IMR-90 (cell line): ENCODE data around the gene PZP. TPM values are rescaled to one million over a fixed set of nuclear protein-coding genes. Genes with fewer than 3 reads are reported as not detected.

Source experiments
- ATAC-seq: fragments of 200-7000 bp; cut with Tn5 transposase; 2 replicates; pipeline ENCODE4 v1.9.1; 2020; ENCODE audit warnings: low read depth, mild to moderate bottlenecking, moderate library complexity
- BruUV-seq: library from RNA; stranded (reverse); fragments of 400-500 nt; replicated peaks from 2 replicates; lab custom pipeline; 2021; lab: Mats Ljungman, UMichigan
- CTCF ChIA-PET: fragments of 300-600 bp; formaldehyde crosslinking; extraction: SDS; loops from one replicate; lab custom pipeline; 2021; ENCODE audit warnings: antibody characterized with exemption; lab: Yijun Ruan, JAX
- POLR2A ChIA-PET: fragments of 300-600 bp; sonication (Branson Sonifier 250); formaldehyde crosslinking; loops from one replicate; lab custom pipeline; 2022; ENCODE audit warnings: antibody characterized with exemption; ENCODE audit not compliant: unreplicated experiment; lab: Charles Lee
- DNase-seq: peaks from one replicate; pipeline ENCODE4 v3.0.0; 2013
- H2AFZ ChIP-seq: replicated peaks from 2 replicates; pipeline ENCODE3; 2013; ENCODE audit warnings: low read length, mild to moderate bottlenecking; ENCODE audit not compliant: poor library complexity
- H2AK5ac ChIP-seq: 2 replicates; pipeline ENCODE4 v1.6.1; 2013; ENCODE audit warnings: low read depth, low read length, inconsistent platforms
- H2AK9ac ChIP-seq: replicated peaks from 2 replicates; pipeline ENCODE3; 2013; ENCODE audit warnings: mild to moderate bottlenecking, low read depth, low read length, moderate library complexity; ENCODE audit not compliant: poor library complexity
- H2BK120ac ChIP-seq: 2 replicates; pipeline ENCODE4 v1.6.1; 2013; ENCODE audit warnings: low read depth, low read length, inconsistent platforms
- H2BK15ac ChIP-seq: 3 replicates; pipeline ENCODE4 v1.6.1; 2013; ENCODE audit warnings: low read depth, low read length, inconsistent platforms
- H2BK20ac ChIP-seq: 2 replicates; pipeline ENCODE4 v1.6.1; 2013; ENCODE audit warnings: low read depth, mild to moderate bottlenecking, inconsistent platforms, low read length, moderate library complexity
- H2BK5ac ChIP-seq: 2 replicates; pipeline ENCODE4 v1.6.1; 2013; ENCODE audit warnings: mild to moderate bottlenecking, low read depth, low read length, inconsistent platforms; ENCODE audit not compliant: poor library complexity, severe bottlenecking
- H3K14ac ChIP-seq: replicated peaks from 2 replicates; pipeline ENCODE4 v1.6.1; 2013; ENCODE audit warnings: low read depth, low read length, inconsistent platforms
- H3K18ac ChIP-seq: 2 replicates; pipeline ENCODE4 v1.6.1; 2013; ENCODE audit warnings: low read depth, low read length, control low read depth
- H3K23ac ChIP-seq: 2 replicates; pipeline ENCODE4 v1.6.1; 2013; ENCODE audit warnings: low read depth, low read length, inconsistent platforms
- H3K27ac ChIP-seq: 2 replicates; pipeline ENCODE4 v1.5.1; 2013; ENCODE audit warnings: mild to moderate bottlenecking, control low read depth, low read length; ENCODE audit not compliant: insufficient read depth
- H3K27me3 ChIP-seq: 2 replicates; pipeline ENCODE4 v1.6.1; 2013; ENCODE audit warnings: low read length; ENCODE audit not compliant: control insufficient read depth, insufficient read depth
- H3K36me3 ChIP-seq: 2 replicates; pipeline ENCODE4 v1.6.1; 2013; ENCODE audit warnings: low read length, mixed read lengths; ENCODE audit not compliant: control insufficient read depth, insufficient read depth
- H3K4ac ChIP-seq: 2 replicates; pipeline ENCODE4 v1.6.1; 2013; ENCODE audit warnings: low read depth, low read length, inconsistent platforms
- H3K4me1 ChIP-seq: 2 replicates; pipeline ENCODE4 v1.6.1; 2013; ENCODE audit warnings: low read length, mixed read lengths; ENCODE audit not compliant: control insufficient read depth, insufficient read depth
- H3K4me2 ChIP-seq: 2 replicates; pipeline ENCODE4 v1.6.1; 2013; ENCODE audit warnings: low read depth, mild to moderate bottlenecking, control low read depth, low read length, moderate library complexity
- H3K4me3 ChIP-seq: 2 replicates; pipeline ENCODE4 v1.5.1; 2013; ENCODE audit warnings: low read depth, mild to moderate bottlenecking, control low read depth, low read length, moderate library complexity; ENCODE audit not compliant: insufficient read depth
- H3K56ac ChIP-seq: 2 replicates; pipeline ENCODE4 v1.6.1; 2013; ENCODE audit warnings: low read length, inconsistent platforms; ENCODE audit not compliant: insufficient read depth; ENCODE audit errors: extremely low read depth
- H3K79me1 ChIP-seq, 2 experiments: 2 replicates each; pipeline ENCODE4 v1.6.1; 2013; ENCODE audit warnings: low read length in 2 of 2, inconsistent platforms in 1 of 2, low read depth in 1 of 2
- H3K9ac ChIP-seq: 2 replicates; pipeline ENCODE4 v1.6.1; 2013; ENCODE audit warnings: low read depth, low read length, control low read depth
- H3K9me1 ChIP-seq: 2 replicates; pipeline ENCODE4 v1.6.1; 2013; ENCODE audit warnings: low read length, inconsistent platforms; ENCODE audit not compliant: insufficient read depth
- H3K9me3 ChIP-seq: 2 replicates; pipeline ENCODE4 v1.6.1; 2013; ENCODE audit warnings: low read length; ENCODE audit not compliant: control insufficient read depth, insufficient read depth
- H4K20me1 ChIP-seq: 2 replicates; pipeline ENCODE4 v1.6.1; 2013; ENCODE audit warnings: low read length, inconsistent platforms; ENCODE audit not compliant: insufficient read depth
- H4K5ac ChIP-seq: 2 replicates; pipeline ENCODE4 v1.6.1; 2013; ENCODE audit warnings: mild to moderate bottlenecking, low read depth, low read length, control low read depth
- H4K8ac ChIP-seq, 2 experiments: 2 replicates each; pipeline ENCODE4 v1.6.1; 2013; ENCODE audit warnings: low read depth in 2 of 2, low read length in 2 of 2, control low read depth in 1 of 2, inconsistent platforms in 1 of 2
- H4K91ac ChIP-seq: 2 replicates; pipeline ENCODE4 v1.6.1; 2013; ENCODE audit warnings: low read depth, low read length, inconsistent platforms; ENCODE audit not compliant: insufficient read depth
- BHLHE40 ChIP-seq: fragments of 150-350 bp; IDR thresholded peaks from 2 replicates; pipeline ENCODE4 v1.6.1; 2016; ENCODE audit warnings: mild to moderate bottlenecking, low read depth, low read length
- CEBPB ChIP-seq: IDR thresholded peaks from 2 replicates; pipeline ENCODE4 v1.6.1; 2012; ENCODE audit warnings: low read depth, low read length, improper control_type of control experiment
- CHD1 ChIP-seq: IDR thresholded peaks from 2 replicates; pipeline ENCODE4 v1.6.1; 2012; ENCODE audit warnings: low read depth, low read length, improper control_type of control experiment
- FOS ChIP-seq: fragments of 150-350 bp; IDR thresholded peaks from 2 replicates; pipeline ENCODE4 v1.6.1; 2016; ENCODE audit warnings: low read depth, low read length
- MAFK ChIP-seq: IDR thresholded peaks from 2 replicates; pipeline ENCODE4 v1.6.1; 2012; ENCODE audit warnings: low read depth, low read length, improper control_type of control experiment
- MAZ ChIP-seq: IDR thresholded peaks from 2 replicates; pipeline ENCODE4 v1.6.1; 2012; ENCODE audit warnings: low read depth, mild to moderate bottlenecking, low read length, improper control_type of control experiment, moderate library complexity, borderline replicate concordance
- MXI1 ChIP-seq: IDR thresholded peaks from 2 replicates; pipeline ENCODE4 v1.6.1; 2012; ENCODE audit warnings: low read depth, mild to moderate bottlenecking, low read length, moderate library complexity, borderline replicate concordance
- NFE2L2 ChIP-seq: fragments of 150-350 bp; IDR thresholded peaks from 2 replicates; pipeline ENCODE4 v1.6.1; 2016; ENCODE audit warnings: low read depth, mild to moderate bottlenecking, low read length
- POLR2A ChIP-seq: IDR thresholded peaks from 2 replicates; pipeline ENCODE4 v1.6.1; 2012; ENCODE audit warnings: mild to moderate bottlenecking, low read depth, low read length
- RAD21 ChIP-seq: IDR thresholded peaks from 2 replicates; pipeline ENCODE4 v1.6.1; 2012; ENCODE audit warnings: low read length, improper control_type of control experiment
- RCOR1 ChIP-seq: IDR thresholded peaks from 2 replicates; pipeline ENCODE4 v1.6.1; 2012; ENCODE audit warnings: mild to moderate bottlenecking, low read length, improper control_type of control experiment; ENCODE audit not compliant: insufficient replicate concordance
- RFX5 ChIP-seq: IDR thresholded peaks from 2 replicates; pipeline ENCODE4 v1.8.0; 2012; ENCODE audit warnings: low read depth, mild to moderate bottlenecking, low read length, moderate library complexity
- SMC3 ChIP-seq: fragments of 150-350 bp; IDR thresholded peaks from 2 replicates; pipeline ENCODE4 v1.6.1; 2016; ENCODE audit warnings: low read depth, mild to moderate bottlenecking, antibody characterized with exemption, low read length, moderate library complexity
- WGBS, 2 experiments: methylation state at CpG; one replicate each; pipeline versions ENCODE4 v1.1.5 to v1.1.7; 2013; ENCODE audit warnings: missing lambda C conversion rate in 2 of 2; ENCODE audit not compliant: insufficient read length in 1 of 2; ENCODE audit errors: extremely low coverage in 2 of 2; 5-methylcytosine and 5-hydroxymethylcytosine counted together
- dilution Hi-C: fragments of 300-500 bp; cut with HindIII; formaldehyde crosslinking; loops from one replicate; pipeline ENCODE4 v1.14.3; 2018; ENCODE audit warnings: low sequenced_read_pairs; ENCODE audit not compliant: unreplicated experiment
- in situ Hi-C: fragments of 300-500 bp; cut with MboI; formaldehyde crosslinking; loops from 3 replicates; pipeline ENCODE4 v1.14.3; 2019; ENCODE audit warnings: low sequenced_read_pairs, inconsistent platforms, mixed read lengths
- intact Hi-C: fragments of 100-400 bp; cut with micrococcal nuclease; formaldehyde crosslinking; loops from 2 replicates; pipeline ENCODE4 v1.10.0; 2022
- polyA plus RNA-seq, 3 experiments: library from polyadenylated mRNA; depleted of rRNA; stranded (reverse); fragments of >200 nt; gene quantifications; 2 replicates each; pipeline ENCODE4 v1.2.3, GENCODE V29; 2012; ENCODE audit warnings: low replicate concordance in 1 of 3
- total RNA-seq: library from RNA; depleted of rRNA; stranded (reverse); fragments of >200 nt; gene quantifications from 2 replicates; pipeline ENCODE4 v1.2.3, GENCODE V29; 2012
- TF ChIP-seq, protein P1 (sequence below): fragments of 150-350 bp; IDR thresholded peaks from 2 replicates; pipeline ENCODE4 v1.6.1; 2017; ENCODE audit warnings: mild to moderate bottlenecking, antibody characterized with exemption, low read length, low read depth
- TF ChIP-seq, protein P2 (sequence below): conservative IDR thresholded peaks from 2 replicates; pipeline ENCODE4 v1.5.1; 2012; ENCODE audit warnings: mild to moderate bottlenecking, low read depth, low read length, improper control_type of control experiment
- TF ChIP-seq, protein P3 (sequence below): fragments of 150-350 bp; IDR thresholded peaks from 2 replicates; pipeline ENCODE4 v1.6.1; 2016; ENCODE audit warnings: low read depth, mild to moderate bottlenecking, low read length, moderate library complexity, borderline replicate concordance

Gene PZP
- total and polyA plus RNA-seq, 2 of the 4 experiments (the other 2 are of a cell fraction): not detected

DNA sequence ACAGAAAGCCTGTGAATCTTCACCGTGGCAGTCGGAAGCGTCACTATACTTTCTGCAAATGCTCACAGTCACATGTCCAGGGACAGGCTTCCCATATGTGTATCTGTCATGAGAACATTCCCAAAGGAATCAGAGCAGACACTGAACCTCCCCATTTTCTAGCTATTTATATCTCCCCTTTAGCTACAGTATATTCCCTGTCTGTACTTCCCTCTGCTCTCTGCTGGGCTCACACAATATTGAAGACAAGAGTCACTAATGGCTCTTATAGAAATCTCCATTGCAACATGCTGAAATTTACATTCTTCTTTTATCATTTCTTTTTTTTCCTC, 100.7 kb downstream of the PZP start:
- Histone ChIP-seq H4K20me1 (no peaks in the 10 kb centered on the region), H2BK20ac (no peak overlapping the region), H4K8ac (no peak overlapping the region), H3K9me3 (no peaks in the 10 kb centered on the region), H2BK15ac (no peak overlapping the region), H3K14ac (no peak overlapping the region), H2BK120ac (no peak overlapping the region), H3K4me2 (no peak overlapping the region), H3K56ac (no peak overlapping the region), H3K9me1 (no peaks in the 10 kb centered on the region), H2AK5ac (no peak overlapping the region), H2AK9ac (no peak overlapping the region), H3K27me3 (no peaks in the 10 kb centered on the region), H3K27ac (no peak overlapping the region), H3K36me3 (peaks cover 4% of the 10 kb centered on the region; the same call in 1 of the 2 replicates), H3K23ac (no peak overlapping the region), H2AFZ (no peak overlapping the region), H3K9ac (no peak overlapping the region), H4K5ac (no peak overlapping the region), H3K4me3 (no peak overlapping the region), H4K91ac (no peak overlapping the region), H3K4me1 (no peaks in the 10 kb centered on the region), H3K79me1 (no peaks in the 10 kb centered on the region), H3K18ac (no peak overlapping the region), H2BK5ac (no peak overlapping the region), H3K4ac (no peak overlapping the region)
- intact Hi-C loops (no loop called here), dilution Hi-C loops (no loop called here), in situ Hi-C loops (no loop called here)
- CTCF ChIA-PET: no interaction called here
- POLR2A ChIA-PET: no interaction called here
- DNase-seq (no peak), ATAC-seq (no peak)
- TF ChIP-seq NFE2L2 (no peak), BHLHE40 (no peak), POLR2A (no peak), RCOR1 (no peak), FOS (no peak), RAD21 (no peak), CEBPB (no peak), MAZ (no peak), RFX5 (no peak), MXI1 (no peak), MAFK (no peak), CHD1 (no peak), SMC3 (no peak)
- TF ChIP-seq, protein P1, sequence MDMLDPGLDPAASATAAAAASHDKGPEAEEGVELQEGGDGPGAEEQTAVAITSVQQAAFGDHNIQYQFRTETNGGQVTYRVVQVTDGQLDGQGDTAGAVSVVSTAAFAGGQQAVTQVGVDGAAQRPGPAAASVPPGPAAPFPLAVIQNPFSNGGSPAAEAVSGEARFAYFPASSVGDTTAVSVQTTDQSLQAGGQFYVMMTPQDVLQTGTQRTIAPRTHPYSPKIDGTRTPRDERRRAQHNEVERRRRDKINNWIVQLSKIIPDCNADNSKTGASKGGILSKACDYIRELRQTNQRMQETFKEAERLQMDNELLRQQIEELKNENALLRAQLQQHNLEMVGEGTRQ: no peak
- TF ChIP-seq, protein P2, sequence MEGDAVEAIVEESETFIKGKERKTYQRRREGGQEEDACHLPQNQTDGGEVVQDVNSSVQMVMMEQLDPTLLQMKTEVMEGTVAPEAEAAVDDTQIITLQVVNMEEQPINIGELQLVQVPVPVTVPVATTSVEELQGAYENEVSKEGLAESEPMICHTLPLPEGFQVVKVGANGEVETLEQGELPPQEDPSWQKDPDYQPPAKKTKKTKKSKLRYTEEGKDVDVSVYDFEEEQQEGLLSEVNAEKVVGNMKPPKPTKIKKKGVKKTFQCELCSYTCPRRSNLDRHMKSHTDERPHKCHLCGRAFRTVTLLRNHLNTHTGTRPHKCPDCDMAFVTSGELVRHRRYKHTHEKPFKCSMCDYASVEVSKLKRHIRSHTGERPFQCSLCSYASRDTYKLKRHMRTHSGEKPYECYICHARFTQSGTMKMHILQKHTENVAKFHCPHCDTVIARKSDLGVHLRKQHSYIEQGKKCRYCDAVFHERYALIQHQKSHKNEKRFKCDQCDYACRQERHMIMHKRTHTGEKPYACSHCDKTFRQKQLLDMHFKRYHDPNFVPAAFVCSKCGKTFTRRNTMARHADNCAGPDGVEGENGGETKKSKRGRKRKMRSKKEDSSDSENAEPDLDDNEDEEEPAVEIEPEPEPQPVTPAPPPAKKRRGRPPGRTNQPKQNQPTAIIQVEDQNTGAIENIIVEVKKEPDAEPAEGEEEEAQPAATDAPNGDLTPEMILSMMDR: no peak
- TF ChIP-seq, protein P3, sequence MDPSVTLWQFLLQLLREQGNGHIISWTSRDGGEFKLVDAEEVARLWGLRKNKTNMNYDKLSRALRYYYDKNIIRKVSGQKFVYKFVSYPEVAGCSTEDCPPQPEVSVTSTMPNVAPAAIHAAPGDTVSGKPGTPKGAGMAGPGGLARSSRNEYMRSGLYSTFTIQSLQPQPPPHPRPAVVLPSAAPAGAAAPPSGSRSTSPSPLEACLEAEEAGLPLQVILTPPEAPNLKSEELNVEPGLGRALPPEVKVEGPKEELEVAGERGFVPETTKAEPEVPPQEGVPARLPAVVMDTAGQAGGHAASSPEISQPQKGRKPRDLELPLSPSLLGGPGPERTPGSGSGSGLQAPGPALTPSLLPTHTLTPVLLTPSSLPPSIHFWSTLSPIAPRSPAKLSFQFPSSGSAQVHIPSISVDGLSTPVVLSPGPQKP: no peak
- 83% methylated on average over 2 of the region's 3 CpGs; no CpG with 5 or more reads in 1 of the 2 experiments for WGBS, 2 experiments
- no TSS peak for BruUV-seq
